GM20431 (cell line): ENCODE data around the gene BRWD1.

ENCODE experiments used
- in situ Hi-C: fragments of 300-500 bp; cut with MseI, MboI; formaldehyde crosslinking; loops from one replicate; pipeline ENCODE4 v1.15.0; 2020; ENCODE audit warnings: low sequenced_read_pairs; ENCODE audit not compliant: unreplicated experiment

The BRWD1 gene

GRCh38 chr21:39313571-39314142 lies at the start of gene BRWD1:
Gene BRWD1, minus strand, starts transcription at chr21:39313632. Its CDS starts 141 bp downstream, at chr21:39313491.
- in situ Hi-C loops, result no loop called here

GRCh38 chr21:39362733-39363132 lies 49.3 kb upstream of the BRWD1 start:
- in situ Hi-C loops, result no loop called here

GRCh38 chr21:39359382-39359781 lies 46.0 kb upstream of the BRWD1 start:
- in situ Hi-C loops, result no loop called here

GRCh38 chr21:39353295-39353694 lies 39.9 kb upstream of the BRWD1 start:
- in situ Hi-C loops, result no loop called here

- in situ Hi-C loops, result no loop called here
These were observed 36.9 kb upstream of the BRWD1 start for GRCh38 chr21:39350094-39351005.

GRCh38 chr21:39349211-39350093 lies 36.0 kb upstream of the BRWD1 start:
- in situ Hi-C loops, result no loop called here

GRCh38 chr21:39348355-39349210 lies 35.2 kb upstream of the BRWD1 start, which contains the start of gene HMGN1:
Gene HMGN1, minus strand, starts transcription at chr21:39349088. Its CDS starts 171 bp downstream, at chr21:39348917.
- in situ Hi-C loops, result no loop called here

- in situ Hi-C loops, result no loop called here
These were observed 34.6 kb upstream of the BRWD1 start for GRCh38 chr21:39348040-39348354.

GRCh38 chr21:39347537-39347936 lies 34.1 kb upstream of the BRWD1 start:
- in situ Hi-C loops, result no loop called here

GRCh38 chr21:39346671-39347331 lies 33.4 kb upstream of the BRWD1 start:
- in situ Hi-C loops, result no loop called here

GRCh38 chr21:39346206-39346605 lies 32.8 kb upstream of the BRWD1 start:
- in situ Hi-C loops, result no loop called here

- in situ Hi-C loops, result no loop called here
These were observed 32.0 kb upstream of the BRWD1 start for GRCh38 chr21:39345440-39345839.

- in situ Hi-C loops, result no loop called here
These were observed 31.4 kb upstream of the BRWD1 start for GRCh38 chr21:39344848-39345247.

GRCh38 chr21:39341249-39341923 lies 28.0 kb upstream of the BRWD1 start:
- in situ Hi-C loops, result no loop called here

GRCh38 chr21:39340687-39341086 lies 27.3 kb upstream of the BRWD1 start:
- in situ Hi-C loops, result no loop called here

- in situ Hi-C loops, result no loop called here
These were observed 25.8 kb upstream of the BRWD1 start for GRCh38 chr21:39339231-39339630.

- in situ Hi-C loops, result no loop called here
These were observed 23.1 kb upstream of the BRWD1 start for GRCh38 chr21:39336457-39337008.

- in situ Hi-C loops, result no loop called here
These were observed 21.2 kb upstream of the BRWD1 start for GRCh38 chr21:39334611-39335010.
